K562 (cell line): Measurements from ENCODE around the gene TDRD6. TPM values are rescaled to one million over a fixed set of nuclear protein-coding genes. Genes with fewer than 3 reads are reported as not detected.
A peak's percentile ranks its signal among the peaks of the same experiment; 100 is the strongest.

Experiments
- ATAC-seq: fragments of 200-7000 bp; cut with Tn5 transposase; 3 replicates; pipeline ENCODE4 v1.9.1; 2020; ENCODE audit warnings: moderate library complexity
- BruUV-seq: library from RNA; stranded (reverse); fragments of 400-500 nt; replicated peaks from 2 replicates; lab custom pipeline; 2021; lab: Mats Ljungman, UMichigan
- CTCF ChIA-PET: fragments of 300-600 bp; formaldehyde crosslinking; extraction: SDS; loops from one replicate; lab custom pipeline; 2021; ENCODE audit warnings: low intra/inter-chr PET ratio; lab: Yijun Ruan, JAX
- POLR2A ChIA-PET: fragments of 300-600, 350-650 bp; sonication (Branson Sonifier 250); formaldehyde crosslinking; extraction: SDS; loops from one replicate; lab custom pipeline; 2021; ENCODE audit warnings: antibody characterized with exemption, inconsistent platforms; lab: Yijun Ruan, JAX
- DNase-seq, 4 experiments: peaks; one replicate each; pipeline versions ENCODE4 v3.0.0 to v3.0.0-alpha.2; 2011 to 2018; ENCODE audit warnings: low spot score in 3 of 4, mixed read lengths in 3 of 4; ENCODE audit errors: extremely low read depth in 1 of 4
- FAIRE-seq: peaks from 2 replicates; lab custom pipeline; 2011; peaks lifted over from hg19 to GRCh38; lab: Jason Lieb, UNC
- H2AFZ ChIP-seq: 2 replicates; pipeline ENCODE4 v1.6.0; 2011; ENCODE audit warnings: low read depth, low read length, control low read depth, inconsistent platforms
- H3K27ac ChIP-seq: fragments of 200-600 bp; 3 replicates; pipeline ENCODE4 v1.8.0; 2011; ENCODE audit warnings: low read depth, mild to moderate bottlenecking, control low read depth, inconsistent platforms, low read length, moderate library complexity, mixed read lengths; ENCODE audit errors: extremely low read depth
- H3K27me3 ChIP-seq, 2 experiments: fragments of 300-600 bp in 1 of 2; 2 replicates in 1 of 2; 3 replicates in 1 of 2; pipeline versions ENCODE4 v1.6.0 to v1.8.0; 2011; ENCODE audit warnings: inconsistent platforms in 2 of 2, low read length in 2 of 2, mild to moderate bottlenecking in 1 of 2, mixed read lengths in 1 of 2, moderate library complexity in 1 of 2; ENCODE audit not compliant: control insufficient read depth in 2 of 2, insufficient read depth in 2 of 2
- H3K36me3 ChIP-seq: fragments of 300-600 bp; 3 replicates; pipeline ENCODE4 v1.8.0; 2011; ENCODE audit warnings: mild to moderate bottlenecking, low read length, inconsistent platforms; ENCODE audit not compliant: control insufficient read depth, insufficient read depth
- H3K4me1 ChIP-seq, 2 experiments: fragments of 200-600 bp in 1 of 2; replicated peaks in 1 of 2; 2 replicates in 1 of 2; 3 replicates in 1 of 2; pipeline versions ENCODE4 v1.5.1 to v1.8.0; 2011; ENCODE audit warnings: inconsistent platforms in 2 of 2, low read length in 2 of 2, mild to moderate bottlenecking in 1 of 2, mixed read lengths in 1 of 2, moderate library complexity in 1 of 2; ENCODE audit not compliant: control insufficient read depth in 2 of 2, insufficient read depth in 2 of 2
- H3K4me2 ChIP-seq: 2 replicates; pipeline ENCODE4 v1.6.1; 2011; ENCODE audit warnings: low read length, control low read depth, inconsistent platforms, mixed read lengths; ENCODE audit not compliant: insufficient read depth
- H3K4me3 ChIP-seq: fragments of 200-600 bp; sonication (generic), shearing (Covaris generic); 2 replicates; pipeline ENCODE4 v1.5.1; 2016; ENCODE audit warnings: control low read depth, inconsistent platforms
- H3K79me2 ChIP-seq: fragments of 200-600 bp; 3 replicates; pipeline ENCODE4 v1.8.0; 2011; ENCODE audit warnings: low read length, inconsistent platforms; ENCODE audit not compliant: control insufficient read depth, insufficient read depth
- H3K9ac ChIP-seq, 2 experiments: 2 replicates each; pipeline versions ENCODE4 v1.6.0 to v1.6.1; 2011; ENCODE audit warnings: low read depth in 2 of 2, low read length in 2 of 2, control low read depth in 1 of 2, inconsistent platforms in 1 of 2, mild to moderate bottlenecking in 1 of 2, mixed read lengths in 1 of 2; ENCODE audit not compliant: insufficient read depth in 1 of 2
- H3K9me1 ChIP-seq: one replicate; pipeline ENCODE4 v1.6.0; 2011; ENCODE audit warnings: inconsistent platforms, mild to moderate bottlenecking, low read length, moderate library complexity; ENCODE audit not compliant: control insufficient read depth, insufficient read depth
- H3K9me3 ChIP-seq: replicated peaks from 2 replicates; pipeline ENCODE4 v1.5.1; 2011; ENCODE audit warnings: low read depth, low read length, inconsistent platforms; ENCODE audit not compliant: control insufficient read depth, insufficient read depth
- H4K20me1 ChIP-seq: replicated peaks from 2 replicates; pipeline ENCODE4 v1.6.1; 2011; ENCODE audit warnings: low read length, inconsistent platforms, mixed read lengths; ENCODE audit not compliant: control insufficient read depth, insufficient read depth
- ATF6 ChIP-seq: sonication (generic); formaldehyde crosslinking; IDR thresholded peaks from 2 replicates; pipeline ENCODE4 v1.4.0; 2020; ENCODE audit warnings: mild to moderate bottlenecking, missing genetic modification reagents
- CBX3 ChIP-seq, 2 experiments: IDR thresholded peaks; 1 replicate in 1 of 2; 2 replicates in 1 of 2; pipeline ENCODE4 v1.6.1; 2012; ENCODE audit warnings: inconsistent platforms in 2 of 2, low read length in 2 of 2, borderline replicate concordance in 1 of 2, control low read depth in 1 of 2
- CREB5 ChIP-seq: fragments of 250-450 bp; sonication (Bioruptor Pico); IDR thresholded peaks from 2 replicates; pipeline ENCODE4 v1.5.0; 2020; ENCODE audit warnings: mild to moderate bottlenecking
- CTCF ChIP-seq, 3 experiments: IDR thresholded peaks in 2 of 3; conservative IDR thresholded peaks in 1 of 3; 2 replicates each; pipeline ENCODE4 v1.5.1; 2011 to 2012; ENCODE audit warnings: low read length in 3 of 3, mild to moderate bottlenecking in 3 of 3, control low read depth in 2 of 3, improper control_type of control experiment in 1 of 3, inconsistent platforms in 1 of 3, low read depth in 1 of 3, mixed read lengths in 1 of 3, moderate library complexity in 1 of 3; ENCODE audit not compliant: insufficient read depth in 2 of 3
- CTCFL ChIP-seq: IDR thresholded peaks from 2 replicates; pipeline ENCODE4 v1.6.1; 2011; ENCODE audit warnings: borderline replicate concordance, low read depth, mild to moderate bottlenecking, moderate library complexity, low read length; ENCODE audit not compliant: insufficient read depth, poor library complexity, severe bottlenecking
- DEAF1 ChIP-seq: fragments of 450-650 bp; formaldehyde crosslinking; IDR thresholded peaks from 2 replicates; pipeline ENCODE4 v1.4.0; 2020; ENCODE audit warnings: mild to moderate bottlenecking, moderate library complexity
- MCM5 ChIP-seq: fragments of 450-650 bp; IDR thresholded peaks from 2 replicates; pipeline ENCODE4 v1.6.1; 2016; ENCODE audit warnings: low read depth
- SIN3A ChIP-seq, 2 experiments: fragments of 150-350 bp in 1 of 2; IDR thresholded peaks; 2 replicates each; pipeline ENCODE4 v1.6.1; 2011 to 2016; ENCODE audit warnings: borderline replicate concordance in 2 of 2, low read depth in 2 of 2, low read length in 2 of 2, mild to moderate bottlenecking in 2 of 2, moderate library complexity in 2 of 2; ENCODE audit not compliant: control insufficient read depth in 1 of 2
- THAP7 ChIP-seq: fragments of 250-450 bp; sonication (Bioruptor Pico); IDR thresholded peaks from 2 replicates; pipeline ENCODE4 v1.5.0; 2021
- XRCC4 ChIP-seq: IDR thresholded peaks from one replicate; pipeline ENCODE4 v1.6.1; 2011; ENCODE audit not compliant: insufficient read depth, insufficient read length; ENCODE audit errors: extremely low read depth
- WGBS: fragments of 100-300 bp; shearing (Covaris generic); methylation state at CpG from one replicate; pipeline ENCODE4 v1.1.6; 2016; ENCODE audit warnings: low coverage, mixed read lengths; ENCODE audit not compliant: insufficient coverage; ENCODE audit errors: missing lambda C conversion rate; 5-methylcytosine and 5-hydroxymethylcytosine counted together
- in situ Hi-C: fragments of 300-500 bp; cut with MboI; formaldehyde crosslinking; loops from 4 replicates; pipeline ENCODE4 v1.15.0; 2018; ENCODE audit warnings: inconsistent platforms, mixed read lengths
- intact Hi-C: fragments of 100-400 bp; cut with micrococcal nuclease; formaldehyde crosslinking; loops from 2 replicates; pipeline ENCODE4 v1.14.2; 2022
- polyA plus RNA-seq, 8 experiments: library from polyadenylated mRNA; depleted of rRNA in 4 of 8; stranded (reverse) in 5 of 8; unstranded in 3 of 8; fragments of >200 nt; fragmentation: Nextera tagmentation in 2 of 8; fragmentation: Illumina TruSeq in 1 of 8; extraction: Ambion mirVana in 2 of 8; extraction: Trizol in 1 of 8; gene quantifications; 2 replicates each; pipeline versions ENCODE4 v1.2.1 to v1.2.3, GENCODE V29; 2011 to 2014; ENCODE audit warnings: inconsistent platforms in 1 of 8, missing spikeins in 1 of 8
- total RNA-seq, 7 experiments: library from RNA; depleted of rRNA in 6 of 7; stranded (reverse); fragments of >200 nt in 6 of 7; fragmentation: Illumina TruSeq in 2 of 7; extraction: Trizol in 2 of 7; gene quantifications; 2 replicates each; pipeline versions ENCODE4 v1.2.1 to v1.2.3, GENCODE V29; 2011 to 2021; ENCODE audit warnings: low replicate concordance in 1 of 7

Gene TDRD6
- total and polyA plus RNA-seq, 9 of the 15 experiments (the other 6 are each of a cell fraction or from before 2014, with no cell fraction given): under 0.01 to 0.53 (median 0.14) TPM; not detected in 1

GRCh38 chr6:46655803-46656202 is 31.9 kb upstream of the TDRD6 start:
- Histone ChIP-seq H3K9me3 (no peaks in the 10 kb centered on the region), H3K9me1 (no peaks in the 10 kb centered on the region), H3K4me3 (no peak overlapping the region), H4K20me1 (no peaks in the 10 kb centered on the region), H3K4me1 (peaks cover 0 to 10% of the 10 kb centered on the region in 2 experiments; a peak in 2 of 5 replicates), H3K27ac (no peak overlapping the region), H3K27me3 (peaks cover 2 to 11% of the 10 kb centered on the region in 2 experiments; a peak in 3 of 5 replicates), H2AFZ (no peak overlapping the region), H3K4me2 (no peak overlapping the region), H3K9ac (no peak overlapping the region), H3K36me3 (no peaks in the 10 kb centered on the region), H3K79me2 (no peaks in the 10 kb centered on the region)
- DNase-seq (peak; percentile 16 to 48 (median 24)), ATAC-seq (peak; percentile 58), FAIRE-seq (peak; percentile 11)
- CTCF ChIA-PET: no interaction called here
- BruUV-seq: no TSS peak
- intact Hi-C loops (no loop called here), in situ Hi-C loops (no loop called here)
- POLR2A ChIA-PET: interaction anchor here (1.2 kb wide), 1 partner anchor 12 kb away, joined by 5 read pairs; no protein-coding TSS in a partner anchor
- WGBS: 1% methylated on average over 6 of the region's 6 CpGs
- no peak for TF ChIP-seq XRCC4
- no peak for TF ChIP-seq ATF6 (CRISPR knock-in tag)
- TF ChIP-seq CBX3 (IDR thresholded peaks at IDR 0.05; ENCODE audit: borderline replicate concordance in 1 of 2, low read length in 2 of 2): no peak
- peak; percentile 69 for TF ChIP-seq CTCFL
- no peak for TF ChIP-seq SIN3A (IDR thresholded peaks at IDR 0.05; ENCODE audit: borderline replicate concordance in 2 of 2, control insufficient read depth in 1 of 2, low read depth in 2 of 2, low read length in 2 of 2)
- no peak for TF ChIP-seq CREB5 (CRISPR knock-in tag)
- peak; percentile 39 to 52 (median 51); a peak in 5 of 6 replicates for TF ChIP-seq CTCF (IDR thresholded peaks at IDR 0.05 in 2 of 3, conservative IDR thresholded peaks at IDR 0.05 in 1 of 3; ENCODE audit: insufficient read depth in 2 of 3, low read depth in 1 of 3, low read length in 3 of 3)
- no peak for TF ChIP-seq DEAF1 (CRISPR knock-in tag)
- no peak for TF ChIP-seq MCM5
- TF ChIP-seq THAP7 (CRISPR knock-in tag): no peak
